GM18520 (cell line): ENCODE measurements around the gene AFDN.

Experiments
- ATAC-seq: cut with Tn5 transposase; IDR thresholded peaks from one replicate; pipeline ENCODE4 v1.9.1; 2021; ENCODE audit not compliant: unreplicated experiment

AFDN gene

GRCh38 chr6:167794161-167795157, 32.3 kb upstream of the AFDN start:
- ATAC-seq, result no peak

DNA sequence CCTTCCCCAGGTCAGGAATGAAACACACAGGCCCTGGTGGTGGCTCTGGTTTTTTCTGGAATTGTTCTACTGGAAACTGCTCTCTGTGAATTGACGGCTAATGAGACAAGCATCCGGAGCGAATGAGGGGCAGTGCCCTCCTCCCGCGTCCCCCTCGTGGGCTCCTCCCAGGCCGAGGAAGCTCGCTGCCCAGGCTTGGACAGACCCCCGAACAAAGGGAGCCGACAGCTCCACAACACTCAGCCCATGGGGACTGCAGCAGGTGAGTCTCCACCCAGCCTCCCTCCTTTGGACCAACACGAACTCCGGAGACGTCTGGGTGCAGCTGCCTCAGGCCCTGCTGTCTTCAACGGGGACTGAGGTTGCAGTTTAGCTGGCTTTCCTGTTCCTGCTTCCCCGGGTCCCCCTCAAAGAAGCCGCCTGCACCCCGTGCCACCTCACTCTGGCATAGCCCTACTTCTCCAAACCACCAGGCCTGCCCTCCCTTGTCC, 31.3 kb upstream of the AFDN start:
- no peak for ATAC-seq

- no peak for ATAC-seq
Measured at GRCh38 chr6:167795874-167796191, 30.9 kb upstream of the AFDN start.

DNA sequence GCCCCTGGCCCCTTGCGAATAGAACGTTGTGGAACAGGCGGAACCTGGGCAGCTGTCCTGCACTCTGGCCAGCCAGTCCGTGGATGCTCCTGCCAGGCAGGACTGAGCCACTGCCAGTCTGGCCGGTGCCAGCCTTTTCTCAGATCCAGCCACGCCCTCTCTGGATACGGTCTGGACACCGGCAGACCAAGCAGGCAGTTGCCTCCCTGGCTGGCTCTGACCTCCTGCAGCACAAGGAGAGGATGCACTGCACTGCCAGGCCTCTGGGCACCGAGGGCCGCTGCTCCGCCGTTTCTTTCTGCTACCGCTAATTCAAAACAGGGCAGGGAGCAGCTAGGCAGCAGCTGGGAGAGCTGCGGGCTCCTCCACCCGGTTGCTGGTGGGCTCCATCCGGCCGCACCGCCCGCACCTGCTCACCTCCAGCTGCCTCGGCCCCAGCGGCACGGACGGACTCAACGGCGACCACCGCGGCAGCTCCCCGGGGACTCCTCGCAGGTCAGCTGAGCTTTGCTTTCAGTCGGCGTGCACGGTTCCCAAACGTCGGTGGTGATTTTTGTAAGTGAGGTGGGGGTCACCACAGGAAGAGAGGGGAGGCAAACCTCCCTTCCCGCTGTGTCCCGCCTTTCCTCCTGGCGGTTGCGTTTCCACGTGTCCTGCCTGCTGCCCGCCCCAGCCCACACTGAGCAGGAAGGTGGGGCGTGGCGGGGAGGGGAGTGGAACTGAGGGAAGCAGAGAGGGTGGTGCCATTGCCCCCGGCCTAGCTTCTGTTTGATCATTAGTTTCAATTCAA, 30.3 kb upstream of the AFDN start:
- no peak for ATAC-seq

GRCh38 chr6:167797011-167797471, 29.7 kb upstream of the AFDN start:
- no peak for ATAC-seq

DNA sequence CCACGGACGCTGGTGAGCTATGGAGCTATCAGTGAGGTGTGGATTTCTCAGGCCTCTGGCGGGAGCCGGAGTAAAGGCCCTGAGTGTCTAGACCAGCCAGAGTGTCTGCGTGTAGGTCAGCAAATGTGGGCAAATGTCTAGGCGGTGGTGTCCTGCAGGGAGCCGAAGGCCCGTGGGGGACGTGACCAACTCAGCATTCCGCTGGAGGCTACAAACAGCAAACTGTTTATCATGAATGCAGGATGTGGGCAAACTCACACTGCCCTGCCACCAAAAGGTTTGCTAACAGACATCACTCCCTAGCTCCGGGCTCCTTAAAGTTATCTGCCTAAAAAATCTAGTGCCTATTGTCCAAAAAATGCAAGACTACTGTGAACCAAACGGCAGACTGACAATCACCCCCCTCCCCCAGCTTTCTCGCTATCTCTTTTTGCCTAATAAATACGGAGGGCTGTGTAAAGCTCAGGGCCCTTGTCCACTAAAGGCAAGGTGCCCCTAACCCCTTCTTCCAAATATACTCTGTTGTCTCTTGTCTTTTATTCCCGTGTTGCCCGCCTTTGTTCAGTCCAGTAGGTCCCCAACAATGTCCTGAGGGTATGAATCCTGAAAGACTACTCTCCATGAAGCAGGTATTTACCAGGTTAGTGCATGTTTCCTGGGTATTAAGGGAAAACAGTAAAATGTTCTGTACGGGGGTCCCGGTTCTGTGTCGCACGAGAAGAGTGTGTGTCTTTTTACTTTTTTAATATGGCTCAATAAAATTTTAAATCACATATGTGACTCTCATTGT, 29.0 kb upstream of the AFDN start:
- ATAC-seq, result no peak

- no peak for ATAC-seq
Measured at GRCh38 chr6:167798453-167798852, 28.3 kb upstream of the AFDN start.

- ATAC-seq, result no peak
Measured at GRCh38 chr6:167799033-167799821, 27.5 kb upstream of the AFDN start.

DNA sequence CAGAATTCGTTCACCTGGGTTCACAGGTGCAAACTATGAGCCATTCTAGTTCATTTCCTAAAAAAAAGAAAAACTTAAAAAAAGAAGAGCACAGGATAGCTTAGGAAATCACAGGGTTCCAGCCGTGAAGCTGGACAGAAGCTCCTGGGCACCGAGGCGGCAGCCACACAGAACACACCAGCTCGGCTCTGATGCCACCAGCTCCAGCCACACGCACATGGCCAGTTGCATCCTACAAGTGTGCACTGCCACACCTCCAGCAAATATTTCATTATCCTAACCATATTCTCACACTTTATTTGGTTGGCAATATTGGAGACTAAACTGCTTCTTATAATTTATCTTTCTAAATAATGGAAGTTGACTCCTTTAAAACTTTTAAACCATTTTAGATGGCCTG, 26.2 kb upstream of the AFDN start:
- ATAC-seq, result no peak

DNA sequence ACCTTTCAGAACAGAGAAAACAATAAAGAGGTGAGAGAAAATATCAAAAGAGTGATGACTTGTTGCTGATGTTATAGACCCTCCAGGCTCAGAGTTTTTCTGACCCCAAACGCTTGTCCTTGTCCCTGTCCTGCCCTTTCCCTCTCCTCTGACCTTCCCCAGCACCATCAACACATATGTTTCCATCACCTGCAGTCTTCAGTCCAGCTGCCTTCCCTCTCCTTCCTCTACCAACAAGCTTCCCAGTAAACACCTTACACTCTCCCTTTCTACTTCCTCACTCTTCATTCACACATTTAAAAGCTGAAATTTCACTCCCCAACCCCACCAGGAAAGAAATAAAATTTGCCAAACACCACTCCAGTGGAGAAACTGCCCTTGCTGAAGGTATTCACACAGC, 25.4 kb upstream of the AFDN start:
- no peak for ATAC-seq

DNA sequence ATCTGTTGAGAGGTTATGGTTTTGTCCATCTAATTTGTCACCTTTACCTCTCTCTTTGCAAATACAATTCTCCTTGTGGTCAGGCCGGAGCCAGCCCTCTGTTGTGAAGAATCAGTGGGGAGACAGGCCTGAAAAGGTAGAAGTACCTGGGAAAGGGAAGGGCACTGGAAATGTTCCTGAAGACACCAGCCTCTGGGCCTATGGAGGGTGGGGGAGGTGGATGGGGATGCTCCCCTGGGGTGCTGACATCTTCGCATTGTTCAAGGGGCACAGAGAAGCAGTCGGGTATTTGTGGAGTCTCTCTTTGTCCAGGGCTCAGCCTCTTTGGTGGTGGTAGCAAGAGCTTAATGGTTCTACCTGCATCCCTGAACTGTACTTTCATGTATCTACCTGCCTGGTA, 24.4 kb upstream of the AFDN start:
- ATAC-seq, result no peak

DNA sequence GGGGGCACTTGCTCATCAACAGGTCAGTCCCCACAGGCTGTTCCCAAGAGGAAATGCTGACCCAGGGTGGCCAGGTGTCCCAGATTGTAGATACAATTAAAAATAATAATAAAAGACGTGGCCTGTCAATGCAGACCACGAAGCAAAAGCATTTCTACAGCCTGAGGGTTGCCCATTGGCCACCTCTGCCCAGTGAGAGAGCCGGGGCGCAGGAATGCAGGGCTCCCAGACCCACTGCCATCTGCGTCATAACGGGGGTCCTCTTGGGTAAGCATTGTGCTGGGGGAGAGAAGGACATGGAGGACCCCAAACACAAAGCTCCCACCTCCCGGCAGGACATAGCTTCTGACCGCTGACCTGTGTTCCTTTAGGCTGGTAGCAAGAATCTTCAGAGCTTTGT, 22.9 kb upstream of the AFDN start:
- no peak for ATAC-seq

DNA sequence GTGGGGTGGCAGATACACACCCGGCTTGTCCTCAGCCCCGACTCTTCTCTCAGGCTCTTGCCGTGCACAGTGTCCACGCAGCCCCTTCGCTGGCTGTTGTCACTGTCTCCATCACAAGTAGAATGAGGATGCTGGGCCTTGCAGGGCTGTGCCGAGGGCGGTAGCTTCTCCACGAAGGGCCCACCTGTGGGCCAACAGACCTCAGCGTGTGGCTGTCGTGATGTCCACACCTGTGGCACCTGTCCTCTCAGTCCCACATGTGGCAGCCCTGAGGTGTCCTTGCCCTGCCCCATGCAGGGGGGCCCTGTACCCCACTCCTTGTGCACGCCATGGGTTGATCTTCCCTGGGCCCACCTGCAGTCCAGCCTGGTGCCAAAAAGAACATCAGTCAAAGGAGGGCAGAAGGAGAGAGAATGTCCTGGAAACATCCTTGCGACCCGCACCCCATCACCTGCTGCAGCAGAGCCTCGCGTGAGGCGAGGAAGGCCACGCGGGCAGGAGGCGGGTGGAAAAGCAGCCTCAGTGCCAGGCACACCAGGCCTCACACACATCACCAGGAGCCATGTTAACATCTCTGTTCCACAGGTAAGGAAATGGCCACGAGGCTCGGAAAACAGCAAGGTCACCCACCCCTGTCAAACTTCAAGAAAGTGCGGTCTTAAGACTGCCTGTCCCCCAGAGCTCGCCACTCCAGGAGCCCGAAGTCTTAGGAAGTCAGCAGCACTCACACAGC, 22.3 kb upstream of the AFDN start:
- no peak for ATAC-seq

- ATAC-seq, result no peak
Measured at GRCh38 chr6:167805349-167806060, 21.2 kb upstream of the AFDN start.

- ATAC-seq, result no peak
Measured at GRCh38 chr6:167806061-167806700, 20.5 kb upstream of the AFDN start.

GRCh38 chr6:167807200-167807599, 19.5 kb upstream of the AFDN start:
- no peak for ATAC-seq

DNA sequence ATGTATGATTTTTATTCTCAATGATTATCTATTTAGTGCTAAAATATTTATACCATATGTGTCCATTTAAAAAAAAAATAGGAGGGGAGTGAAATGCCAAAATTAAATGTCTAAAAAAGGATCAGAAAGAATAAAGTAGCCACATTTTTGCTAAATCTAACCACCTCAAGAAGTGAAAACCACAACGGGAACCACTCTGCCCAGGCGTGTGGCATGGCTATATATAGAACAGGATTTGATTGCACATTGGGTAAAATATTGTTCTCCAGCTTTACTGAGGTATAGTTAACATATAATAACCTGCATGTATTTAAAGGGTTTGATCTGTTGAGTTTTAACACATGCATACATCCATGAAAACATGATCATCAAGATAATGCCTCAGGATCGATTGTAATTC, 19.0 kb upstream of the AFDN start:
- no peak for ATAC-seq

GRCh38 chr6:167811040-167811439, 15.7 kb upstream of the AFDN start:
- ATAC-seq, result no peak
